NCI-H1105 (cell line): ENCODE data around the gene ELAPOR1.

Experiments used
- DNase-seq: peaks from one replicate; lab custom pipeline; 2025; lab: John Stamatoyannopoulos, UW

Gene ELAPOR1

GRCh38 chr1:109094871-109095270 is 19.0 kb upstream of the ELAPOR1 start:
- no peak for DNase-seq

- DNase-seq = no peak
These were observed 18.3 kb upstream of the ELAPOR1 start for GRCh38 chr1:109095631-109096030.

DNA sequence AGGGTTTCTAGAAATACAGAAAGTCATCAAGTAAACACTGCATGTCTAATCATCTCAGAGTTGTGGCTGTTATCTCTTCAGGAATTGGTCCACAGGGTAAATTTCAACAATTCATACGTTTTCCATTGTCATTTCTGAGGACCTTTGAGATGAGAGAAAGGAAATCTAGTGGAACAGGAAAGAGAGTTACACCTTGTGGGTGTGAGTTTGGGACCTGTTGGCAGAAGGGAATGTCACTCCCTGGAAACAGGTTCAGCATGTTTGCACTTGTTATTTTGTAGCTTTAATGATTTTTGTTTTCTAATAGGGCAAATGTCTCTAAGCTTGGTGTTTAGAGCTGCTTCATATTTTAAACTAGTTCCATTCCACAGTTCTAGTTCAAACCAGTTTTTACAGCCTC is 17.8 kb upstream of the ELAPOR1 start:
- no peak for DNase-seq

DNA sequence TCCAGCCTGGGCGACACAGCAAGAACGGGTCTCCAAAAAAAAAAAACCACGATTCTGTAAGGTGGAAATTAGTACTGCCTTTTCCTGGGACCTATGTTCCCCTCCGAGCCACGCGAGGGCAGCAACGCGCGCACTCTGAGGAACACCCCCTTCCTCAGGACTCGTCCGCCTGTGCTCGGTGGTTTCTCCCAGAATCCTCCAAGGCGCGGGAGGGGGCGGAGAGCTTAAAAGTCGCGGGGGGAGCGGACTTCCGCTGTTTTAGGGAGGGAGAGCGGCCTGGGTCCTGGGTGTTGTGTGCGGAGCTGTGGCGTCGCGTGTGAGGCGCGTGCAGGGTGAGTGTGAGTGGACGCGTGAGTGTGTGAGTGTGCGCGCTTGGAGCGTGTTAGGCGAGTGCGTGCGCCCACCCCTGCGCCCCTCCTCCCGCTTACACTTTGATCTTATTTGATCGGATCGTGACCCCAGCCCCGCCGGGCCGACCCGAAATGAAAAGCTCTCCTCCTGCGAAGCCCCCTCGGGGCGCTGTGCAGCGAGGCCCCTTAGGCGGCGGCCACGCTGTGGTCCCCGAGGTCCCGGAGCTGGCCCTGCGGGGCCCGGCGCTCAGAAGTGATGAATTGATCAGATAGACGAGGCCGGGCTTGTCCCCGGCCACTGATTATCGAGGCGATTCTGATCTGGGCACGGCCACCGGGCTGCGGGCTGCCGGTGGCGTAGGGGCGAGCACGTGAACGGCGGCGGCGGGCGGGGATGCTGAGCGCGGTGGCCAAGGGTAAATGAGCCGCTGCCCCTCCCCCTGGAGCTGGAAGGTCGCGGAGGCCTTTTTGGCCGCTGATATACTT is 13.8 kb upstream of the ELAPOR1 start:
- DNase-seq = peak; percentile 97

DNA sequence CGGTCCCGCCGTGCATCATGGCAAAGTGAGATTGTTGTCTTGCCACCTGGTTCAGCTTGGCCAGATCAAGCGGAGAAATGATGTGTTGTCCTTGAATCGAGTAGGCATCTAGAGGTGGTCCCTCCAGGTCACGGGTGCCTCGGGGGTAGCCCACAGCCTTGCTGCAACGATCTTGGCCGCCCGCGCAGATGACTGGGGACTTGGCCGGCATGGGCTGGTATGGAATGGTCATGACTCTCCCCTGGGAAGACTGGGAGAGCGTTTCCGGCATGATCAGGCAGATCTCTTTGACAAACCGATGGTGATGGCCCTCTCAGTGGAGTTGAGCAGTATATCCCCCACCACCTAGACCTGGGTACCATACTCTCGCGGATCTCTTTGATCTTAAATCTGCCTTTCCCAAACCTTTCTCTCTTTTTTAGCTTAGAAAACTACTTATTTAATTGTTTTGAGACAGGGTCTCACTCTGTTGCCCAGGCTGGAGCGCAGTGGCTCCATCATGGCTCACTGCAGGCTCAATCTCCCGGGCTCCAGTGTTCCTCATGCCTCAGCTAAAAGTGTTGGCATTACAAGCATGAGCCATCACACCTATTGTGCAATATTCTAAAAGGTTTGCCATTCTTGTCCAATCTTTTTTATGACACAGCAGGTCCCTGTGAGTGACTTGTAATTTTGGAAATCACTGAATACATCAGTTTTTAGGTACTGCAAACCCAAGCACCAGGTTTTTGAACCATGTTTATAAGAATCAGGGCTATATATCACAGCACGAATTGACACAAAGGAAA is 9.4 kb upstream of the ELAPOR1 start:
- DNase-seq = no peak

DNA sequence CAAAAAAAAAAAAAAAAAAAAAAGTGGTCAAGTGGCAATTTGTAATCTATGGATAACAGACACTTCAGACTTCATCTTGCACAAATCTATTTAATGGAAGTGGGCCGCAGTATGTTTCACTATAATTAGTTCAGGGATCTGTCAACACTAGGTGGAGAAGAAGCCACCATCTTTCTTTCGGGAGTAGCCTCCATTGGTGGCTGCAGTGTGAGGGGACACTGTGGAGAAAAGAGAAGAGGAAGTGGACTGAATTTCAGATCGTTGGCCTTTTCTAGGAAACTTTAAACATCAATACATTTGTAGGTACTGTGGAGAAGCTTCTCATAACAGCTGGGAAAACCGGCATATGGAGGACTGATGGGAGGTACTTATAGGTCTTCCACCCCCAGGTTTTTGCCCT is 8.0 kb upstream of the ELAPOR1 start:
- no peak for DNase-seq

- no peak for DNase-seq
These were observed 6.1 kb upstream of the ELAPOR1 start for GRCh38 chr1:109107785-109108184.

DNA sequence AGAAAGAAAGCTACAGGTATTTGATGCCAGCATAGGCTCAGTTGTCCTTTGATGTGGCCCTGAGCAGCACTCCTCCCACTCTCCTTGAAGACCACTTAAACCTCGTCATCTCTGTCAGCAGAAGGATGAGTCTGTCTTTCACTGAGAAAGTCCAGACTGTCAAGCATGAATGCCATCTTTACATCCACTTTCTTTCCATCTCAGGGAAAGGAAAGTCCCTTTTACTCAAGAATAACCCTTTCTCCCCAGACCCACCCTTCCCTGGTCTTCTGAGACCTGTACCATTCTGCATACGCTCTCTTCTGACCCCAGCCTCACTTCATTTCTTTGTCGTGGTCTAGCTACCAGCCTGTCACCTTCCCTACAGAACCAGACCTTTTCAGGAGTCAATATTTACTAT is 4.0 kb upstream of the ELAPOR1 start:
- DNase-seq = no peak

GRCh38 chr1:109111386-109112055 is 2.4 kb upstream of the ELAPOR1 start:
- no peak for DNase-seq

DNA sequence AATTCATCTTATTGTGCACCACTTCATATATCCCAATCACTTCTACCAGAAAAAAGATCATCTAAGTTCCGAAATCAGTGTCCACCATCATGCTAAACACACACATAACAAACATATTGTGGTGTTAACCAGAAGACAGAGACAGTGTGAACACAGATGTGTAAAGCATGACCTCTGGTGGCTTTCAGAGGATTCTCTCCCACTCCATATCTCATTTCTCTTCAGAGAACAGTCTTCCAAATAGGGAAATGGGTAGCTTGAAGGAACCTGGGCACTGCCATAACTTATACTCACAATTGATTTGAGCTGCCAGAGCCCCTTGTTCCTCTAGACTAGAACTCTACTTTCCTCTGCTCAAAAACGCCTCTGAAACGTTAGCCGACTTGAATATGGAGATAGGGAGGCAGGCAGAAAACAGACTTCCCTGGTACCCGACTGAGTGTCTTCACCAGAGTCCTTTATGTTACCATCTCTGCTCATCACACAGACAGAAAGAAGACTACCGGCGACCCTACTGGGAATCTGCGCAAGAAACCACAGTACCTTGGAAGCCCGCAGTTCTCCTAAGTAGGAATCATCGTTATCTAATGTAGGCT is 1.8 kb upstream of the ELAPOR1 start:
- DNase-seq = no peak

DNA sequence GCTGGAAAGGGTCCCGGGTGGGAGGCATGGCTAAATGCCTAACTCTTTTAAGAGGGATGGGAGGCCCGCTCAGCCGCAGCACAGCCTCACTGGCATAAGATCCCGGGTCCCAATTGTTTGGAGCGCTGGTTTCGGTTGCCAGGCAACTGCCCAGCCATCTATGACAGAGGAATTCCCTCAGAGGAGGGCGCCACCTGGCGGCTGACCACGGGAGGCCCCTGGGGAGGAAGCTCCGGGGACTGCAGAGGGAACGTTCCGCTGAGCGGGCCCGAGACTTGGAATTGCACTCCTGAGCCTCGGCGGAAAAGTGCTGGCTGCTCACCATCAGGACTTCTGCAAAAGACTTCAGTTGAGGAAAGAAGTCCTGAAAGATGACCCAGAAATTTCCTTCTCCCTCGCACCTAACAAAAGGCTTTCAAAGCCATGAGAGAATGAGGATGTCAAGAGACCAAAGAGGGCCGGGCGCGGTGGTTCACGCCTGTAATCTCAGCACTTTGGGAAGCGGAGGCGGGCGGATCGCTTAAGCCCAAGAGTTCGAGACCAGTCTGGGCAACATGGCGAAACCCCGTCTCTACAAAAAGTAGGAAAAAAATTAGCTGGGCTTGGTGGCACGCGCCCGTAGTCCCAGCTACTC is 1.1 kb upstream of the ELAPOR1 start:
- DNase-seq = peak; percentile 94

DNA sequence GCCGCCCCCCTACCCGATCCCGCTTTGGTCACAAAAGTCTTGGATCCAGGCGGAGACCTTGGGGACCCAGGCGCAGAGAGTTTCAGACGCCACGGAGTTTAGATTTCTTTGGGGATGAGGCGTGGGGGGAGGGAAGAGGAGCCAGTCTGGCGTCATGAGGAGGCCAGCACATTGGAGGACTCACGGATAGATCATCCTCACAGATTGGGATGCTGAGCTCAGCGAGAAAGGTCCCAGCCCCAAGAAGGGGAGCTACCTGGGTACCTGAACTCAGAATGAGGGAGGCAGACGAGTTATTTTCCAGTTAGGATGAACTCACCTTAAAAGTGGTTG is 393 bp downstream of the ELAPOR1 start:
- peak; percentile 54 for DNase-seq

DNA sequence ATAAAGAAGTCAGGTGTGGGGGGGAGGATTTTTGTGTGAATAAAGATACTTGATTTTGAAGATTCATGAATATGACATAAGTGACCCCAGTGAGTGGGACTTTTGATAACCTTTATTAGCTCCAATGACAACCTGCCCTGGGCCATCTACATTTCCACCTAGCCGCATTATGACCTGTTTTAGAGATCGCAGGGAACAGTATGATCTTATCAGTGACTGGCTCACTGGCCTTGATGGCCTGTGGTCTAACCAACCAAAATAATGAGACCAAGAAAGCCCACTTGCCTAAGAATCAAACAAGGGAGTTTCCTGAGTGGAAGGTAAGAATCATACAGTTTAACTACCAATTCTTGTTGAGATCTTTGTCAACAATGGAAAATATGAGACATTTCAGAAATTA is 1.8 kb downstream of the ELAPOR1 start:
- DNase-seq = no peak

GRCh38 chr1:109116286-109116685 is 2.4 kb downstream of the ELAPOR1 start:
- DNase-seq = peak; percentile 81

DNA sequence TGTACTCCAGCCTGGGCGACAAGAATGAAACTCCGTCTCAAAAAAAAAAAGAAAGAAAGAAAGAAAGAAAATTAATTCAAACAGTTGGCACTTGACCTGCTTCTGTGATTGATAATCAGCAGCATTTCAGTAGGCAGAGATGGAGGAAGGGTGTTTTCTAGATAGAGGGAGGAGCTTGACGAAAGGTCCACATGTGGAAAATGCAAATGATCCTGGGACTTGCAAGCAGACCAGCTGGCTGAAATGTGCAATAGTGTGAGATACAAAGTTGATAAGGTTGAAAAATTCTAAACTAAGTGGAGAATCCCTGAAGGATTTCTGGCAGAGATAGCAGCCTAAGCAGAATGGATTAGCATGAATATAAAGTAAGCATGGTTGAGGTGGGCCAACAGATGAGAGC is 4.2 kb downstream of the ELAPOR1 start:
- no peak for DNase-seq

- no peak for DNase-seq
These were observed 6.4 kb downstream of the ELAPOR1 start for GRCh38 chr1:109120356-109120755.

DNA sequence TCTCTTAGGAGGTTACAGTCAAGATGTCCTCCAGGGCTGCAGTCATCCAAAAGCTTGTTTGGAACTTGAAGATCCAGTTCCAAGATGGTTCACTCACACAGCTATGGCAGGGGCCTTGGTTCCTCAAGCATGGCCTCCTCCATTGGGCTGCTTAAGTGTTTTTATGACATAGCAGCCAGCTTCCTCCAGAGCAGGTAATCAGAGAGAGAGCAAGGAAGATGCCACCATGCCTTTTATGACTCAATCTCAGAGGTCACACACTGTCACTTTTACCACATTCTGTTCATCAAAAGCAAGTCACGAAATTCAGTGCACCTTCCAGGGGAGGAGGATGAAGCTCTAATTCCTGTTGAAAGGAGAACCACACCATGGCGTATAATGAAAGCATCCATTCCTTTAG is 17.1 kb downstream of the ELAPOR1 start:
- no peak for DNase-seq

- DNase-seq = no peak
These were observed 17.9 kb downstream of the ELAPOR1 start for GRCh38 chr1:109131800-109132199.

GRCh38 chr1:109133002-109133706 is 19.2 kb downstream of the ELAPOR1 start:
- peak; percentile 15 for DNase-seq

DNA sequence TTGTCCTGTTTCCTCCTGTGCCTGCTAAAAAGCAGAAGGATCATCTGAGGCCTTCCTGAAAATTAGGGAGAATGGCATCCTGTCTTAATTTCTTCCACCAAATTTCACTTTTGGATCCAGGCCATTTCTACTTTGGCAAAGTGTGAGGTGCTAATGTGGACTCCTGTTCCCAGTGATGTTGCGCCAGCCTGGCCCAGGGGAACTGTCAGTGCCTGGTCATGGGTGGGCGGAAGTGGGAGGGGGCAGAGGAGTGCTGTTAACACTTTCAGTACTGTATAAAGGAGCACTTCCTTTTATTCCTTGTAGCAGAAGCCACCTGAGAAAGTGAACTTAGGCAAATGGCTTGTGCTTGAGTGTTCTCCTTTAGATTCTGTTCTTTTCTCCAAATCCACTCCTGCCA is 19.9 kb downstream of the ELAPOR1 start:
- DNase-seq = peak; percentile 23

DNA sequence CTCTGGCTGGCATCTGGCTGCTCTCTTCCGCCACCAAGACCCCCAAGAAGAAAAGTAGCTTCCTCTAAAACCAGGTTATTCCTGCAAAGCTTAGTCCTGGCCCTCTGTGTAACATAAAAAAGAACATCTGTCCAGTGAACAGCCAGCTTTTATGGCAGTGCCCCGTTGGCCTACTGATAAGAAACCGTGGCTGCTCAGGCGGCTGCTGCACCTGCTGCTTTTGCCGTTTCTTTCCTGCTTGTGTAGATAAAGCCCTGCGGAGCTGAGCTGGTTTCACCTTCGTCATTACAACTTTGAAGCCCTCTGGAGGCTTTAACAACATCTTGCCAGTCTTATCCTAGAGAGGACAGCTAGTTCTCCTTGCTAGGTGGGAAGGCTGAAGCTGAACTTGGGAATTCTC is 20.5 kb downstream of the ELAPOR1 start:
- peak; percentile 18 for DNase-seq
